WTC11 (cell line): ENCODE results near the gene SRC. TPM values are rescaled to one million over a fixed set of nuclear protein-coding genes. Genes with fewer than 3 reads are reported as not detected.

Source experiments
- ATAC-seq: fragments of 200-7000 bp; cut with Tn5 transposase; 2 replicates; pipeline ENCODE4 v1.10.0; 2021; ENCODE audit warnings: mild to moderate bottlenecking, moderate library complexity
- CTCF ChIA-PET: fragments of 300-600 bp; sonication (Branson Sonifier 250); formaldehyde crosslinking; loops from one replicate; lab custom pipeline; 2021; ENCODE audit warnings: antibody characterized with exemption; lab: Charles Lee
- POLR2A ChIA-PET: fragments of 350-600 bp; sonication (Branson Sonifier 250); formaldehyde crosslinking; loops from one replicate; lab custom pipeline; 2021; ENCODE audit warnings: antibody characterized with exemption; lab: Charles Lee
- DNase-seq: peaks from one replicate; pipeline ENCODE4 v3.0.0; 2021; ENCODE audit warnings: low spot score
- H3K27ac Mint-ChIP-seq: 2 replicates; pipeline ENCODE4 v1.8.0; 2021; ENCODE audit warnings: mixed read lengths
- H3K27me3 Mint-ChIP-seq: 2 replicates; pipeline ENCODE4 v1.8.0; 2021; ENCODE audit warnings: low read depth, mild to moderate bottlenecking, moderate library complexity, mixed read lengths
- H3K36me3 Mint-ChIP-seq: 2 replicates; pipeline ENCODE4 v1.8.0; 2021; ENCODE audit warnings: mixed read lengths
- H3K4me1 Mint-ChIP-seq: 2 replicates; pipeline ENCODE4 v1.8.0; 2022; ENCODE audit warnings: mixed read lengths
- H3K4me3 Mint-ChIP-seq: 2 replicates; pipeline ENCODE4 v1.8.0; 2021; ENCODE audit warnings: mild to moderate bottlenecking, moderate library complexity, mixed read lengths
- H3K9me3 Mint-ChIP-seq: 2 replicates; pipeline ENCODE4 v1.8.0; 2021; ENCODE audit warnings: mixed read lengths
- ATF2 ChIP-seq: sonication (generic); formaldehyde crosslinking; IDR thresholded peaks from 2 replicates; pipeline ENCODE4 v1.8.1; 2022; ENCODE audit warnings: low read depth, missing genetic modification reagents, borderline replicate concordance
- CREB1 ChIP-seq: sonication (generic); formaldehyde crosslinking; IDR thresholded peaks from 2 replicates; pipeline ENCODE4 v1.8.0; 2023; ENCODE audit warnings: mild to moderate bottlenecking, missing genetic modification reagents
- E2F1 ChIP-seq: sonication (generic); formaldehyde crosslinking; IDR thresholded peaks from 2 replicates; pipeline ENCODE4 v1.8.0; 2022; ENCODE audit warnings: mild to moderate bottlenecking, missing genetic modification reagents
- E2F5 ChIP-seq: sonication (generic); formaldehyde crosslinking; IDR thresholded peaks from 2 replicates; pipeline ENCODE4 v1.8.1; 2022; ENCODE audit warnings: mild to moderate bottlenecking, moderate library complexity, missing genetic modification reagents
- ERG ChIP-seq: fragments of 250-450 bp; sonication (Bioruptor Pico); IDR thresholded peaks from 2 replicates; pipeline ENCODE4 v1.8.0; 2021; ENCODE audit warnings: mild to moderate bottlenecking
- FOXP1 ChIP-seq: sonication (generic); formaldehyde crosslinking; IDR thresholded peaks from 2 replicates; pipeline ENCODE4 v1.8.0; 2022; ENCODE audit warnings: missing genetic modification reagents, mild to moderate bottlenecking, moderate library complexity, borderline replicate concordance
- GABPB1 ChIP-seq: sonication (generic); formaldehyde crosslinking; IDR thresholded peaks from 2 replicates; pipeline ENCODE4 v1.8.1; 2023; ENCODE audit warnings: mild to moderate bottlenecking, missing genetic modification reagents
- GRHL2 ChIP-seq: fragments of 250-450 bp; sonication (Bioruptor Pico); IDR thresholded peaks from 2 replicates; pipeline ENCODE4 v1.8.0; 2022; ENCODE audit warnings: mild to moderate bottlenecking, moderate library complexity; ENCODE audit not compliant: insufficient replicate concordance, severe bottlenecking
- JAZF1 ChIP-seq: fragments of 250-450 bp; sonication (Bioruptor Pico); IDR thresholded peaks from 2 replicates; pipeline ENCODE4 v1.9.0; 2021; ENCODE audit warnings: moderate library complexity, mild to moderate bottlenecking, inconsistent platforms
- KAT7 ChIP-seq: sonication (generic); formaldehyde crosslinking; IDR thresholded peaks from 2 replicates; pipeline ENCODE4 v1.8.1; 2023; ENCODE audit warnings: missing genetic modification reagents, mild to moderate bottlenecking, borderline replicate concordance
- NR2C2 ChIP-seq: sonication (generic); formaldehyde crosslinking; IDR thresholded peaks from 2 replicates; pipeline ENCODE4 v1.8.0; 2022; ENCODE audit warnings: mild to moderate bottlenecking, missing genetic modification reagents
- PRRX2 ChIP-seq: fragments of 250-450 bp; sonication (Bioruptor Pico); IDR thresholded peaks from 2 replicates; pipeline ENCODE4 v1.8.0; 2021; ENCODE audit warnings: mild to moderate bottlenecking
- RELA ChIP-seq: sonication (generic); formaldehyde crosslinking; IDR thresholded peaks from 2 replicates; pipeline ENCODE4 v1.8.1; 2022; ENCODE audit warnings: missing genetic modification reagents, mild to moderate bottlenecking, borderline replicate concordance
- SMAD3 ChIP-seq: sonication (generic); formaldehyde crosslinking; IDR thresholded peaks from 2 replicates; pipeline ENCODE4 v1.8.0; 2022; ENCODE audit warnings: missing genetic modification reagents, mild to moderate bottlenecking, borderline replicate concordance
- STAT6 ChIP-seq: sonication (generic); formaldehyde crosslinking; conservative IDR thresholded peaks from 2 replicates; pipeline ENCODE4 v1.8.1; 2023; ENCODE audit warnings: mild to moderate bottlenecking, low read depth, missing genetic modification reagents, moderate library complexity
- TP53 ChIP-seq: sonication (generic); formaldehyde crosslinking; IDR thresholded peaks from 2 replicates; pipeline ENCODE4 v1.8.1; 2023; ENCODE audit warnings: mild to moderate bottlenecking, missing genetic modification reagents
- ZNF121 ChIP-seq: sonication (generic); formaldehyde crosslinking; IDR thresholded peaks from 2 replicates; pipeline ENCODE4 v1.8.0; 2023; ENCODE audit warnings: missing genetic modification reagents
- ZNF396 ChIP-seq: fragments of 250-450 bp; sonication (Bioruptor Pico); IDR thresholded peaks from 2 replicates; pipeline ENCODE4 v1.8.0; 2021; ENCODE audit warnings: mild to moderate bottlenecking, moderate library complexity, borderline replicate concordance
- ZNF416 ChIP-seq: fragments of 250-450 bp; sonication (Bioruptor Pico); IDR thresholded peaks from 2 replicates; pipeline ENCODE4 v1.9.0; 2021; ENCODE audit warnings: mild to moderate bottlenecking, inconsistent platforms
- ZNF423 ChIP-seq: fragments of 250-450 bp; sonication (Bioruptor Pico); IDR thresholded peaks from 2 replicates; pipeline ENCODE4 v2.1.2; 2022; ENCODE audit warnings: mild to moderate bottlenecking, moderate library complexity
- ZNF532 ChIP-seq: fragments of 250-450 bp; sonication (Bioruptor Pico); IDR thresholded peaks from 2 replicates; pipeline ENCODE4 v1.9.0; 2021; ENCODE audit warnings: mild to moderate bottlenecking, borderline replicate concordance
- total RNA-seq: library from RNA; stranded (reverse); gene quantifications from 3 replicates; pipeline ENCODE4 v1.2.3, GENCODE V29; 2021

SRC gene
- total RNA-seq, 1 experiment from 2014 or later = 33.3 TPM

GRCh38 chr20:37398750-37399621, 53.0 kb downstream of the SRC start:
- ATAC-seq (no peak), DNase-seq (no peak)
- no peak overlapping the region for H3K27ac Mint-ChIP-seq
- no peak for TF ChIP-seq ERG (CRISPR knock-in tag)
- no peak for TF ChIP-seq ATF2 (CRISPR knock-in tag)
- TF ChIP-seq E2F5 = no peak
- TF ChIP-seq ZNF121 (CRISPR knock-in tag) = no peak
- TF ChIP-seq TP53 (CRISPR knock-in tag) = no peak
- TF ChIP-seq GABPB1 (CRISPR knock-in tag) = 0 out of 2 replicates have a peak, but pooled peaks have one; percentile 25
- CTCF ChIA-PET = interaction anchor here (0.6 kb wide), 1 partner anchor 136 kb away, joined by 5 read pairs; no protein-coding TSS in a partner anchor
- H3K36me3 Mint-ChIP-seq = peaks cover 10% of the 10 kb centered on the region
- peaks cover 28% of the 10 kb centered on the region for H3K4me1 Mint-ChIP-seq
- H3K9me3 Mint-ChIP-seq = no peaks in the 10 kb centered on the region
- H3K27me3 Mint-ChIP-seq = no peaks in the 10 kb centered on the region
- POLR2A ChIA-PET = no interaction called here
- H3K4me3 Mint-ChIP-seq = no peak overlapping the region

GRCh38 chr20:37401282-37401929, 55.5 kb downstream of the SRC start:
- ChIA-PET CTCF (no interaction called here), POLR2A (no interaction called here)
- Mint-ChIP-seq H3K9me3 (no peaks in the 10 kb centered on the region), H3K36me3 (peaks cover 10% of the 10 kb centered on the region), H3K4me1 (peaks cover 29% of the 10 kb centered on the region), H3K27ac (peak overlapping the region; percentile 49; the same call in 1 of the 2 replicates), H3K27me3 (peaks cover 5% of the 10 kb centered on the region), H3K4me3 (no peak overlapping the region)
- DNase-seq = no peak
- ATAC-seq = no peak
- TF ChIP-seq ZNF396 (CRISPR knock-in tag) = no peak
- TF ChIP-seq NR2C2 (CRISPR knock-in tag) = no peak
- TF ChIP-seq ZNF532 = no peak
- TF ChIP-seq ZNF121 (CRISPR knock-in tag) = no peak
- no peak for TF ChIP-seq FOXP1 (CRISPR knock-in tag)
- TF ChIP-seq CREB1 = no peak
- no peak for TF ChIP-seq KAT7
- TF ChIP-seq RELA (CRISPR knock-in tag) = no peak
- no peak for TF ChIP-seq JAZF1 (CRISPR knock-in tag)
- no peak for TF ChIP-seq ZNF423 (CRISPR knock-in tag)
- TF ChIP-seq PRRX2 (CRISPR knock-in tag) = no peak
- no peak for TF ChIP-seq GRHL2 (CRISPR knock-in tag)
- no peak for TF ChIP-seq ZNF416 (CRISPR knock-in tag)
- TF ChIP-seq E2F1 (CRISPR knock-in tag) = no peak
- TF ChIP-seq STAT6 = no peak
- no peak for TF ChIP-seq SMAD3
